ENCODE results near the gene SCGB1C1.

DNA sequence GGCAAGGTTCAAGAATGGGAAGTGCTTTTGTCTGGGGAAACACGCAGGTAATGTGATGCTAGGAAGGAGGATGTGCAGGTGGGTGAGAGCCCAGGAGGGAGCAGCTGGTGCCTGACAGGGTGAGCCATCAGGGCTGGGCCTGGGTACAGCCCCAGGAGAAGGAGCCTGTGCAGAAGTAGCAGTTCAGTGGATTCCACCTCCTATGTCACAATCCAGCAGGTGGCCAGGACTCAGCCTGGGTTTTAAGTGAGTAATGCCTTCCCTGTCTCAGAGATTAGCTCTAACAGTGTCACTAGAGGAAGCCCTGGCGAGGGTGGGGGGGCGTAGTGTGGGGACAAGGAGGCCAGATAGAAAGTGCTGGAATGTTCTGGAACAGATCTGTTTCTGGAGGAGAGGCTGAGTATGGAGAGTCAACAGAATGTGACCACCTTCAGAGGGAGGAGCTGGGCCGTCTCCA is 22.7 kb downstream of the SCGB1C1 start:
- no peak for TF ChIP-seq REST (IDR thresholded peaks at IDR 0.05)
- TF ChIP-seq TAF1 (conservative IDR thresholded peaks at IDR 0.05): no peak
- TF ChIP-seq, protein P1, sequence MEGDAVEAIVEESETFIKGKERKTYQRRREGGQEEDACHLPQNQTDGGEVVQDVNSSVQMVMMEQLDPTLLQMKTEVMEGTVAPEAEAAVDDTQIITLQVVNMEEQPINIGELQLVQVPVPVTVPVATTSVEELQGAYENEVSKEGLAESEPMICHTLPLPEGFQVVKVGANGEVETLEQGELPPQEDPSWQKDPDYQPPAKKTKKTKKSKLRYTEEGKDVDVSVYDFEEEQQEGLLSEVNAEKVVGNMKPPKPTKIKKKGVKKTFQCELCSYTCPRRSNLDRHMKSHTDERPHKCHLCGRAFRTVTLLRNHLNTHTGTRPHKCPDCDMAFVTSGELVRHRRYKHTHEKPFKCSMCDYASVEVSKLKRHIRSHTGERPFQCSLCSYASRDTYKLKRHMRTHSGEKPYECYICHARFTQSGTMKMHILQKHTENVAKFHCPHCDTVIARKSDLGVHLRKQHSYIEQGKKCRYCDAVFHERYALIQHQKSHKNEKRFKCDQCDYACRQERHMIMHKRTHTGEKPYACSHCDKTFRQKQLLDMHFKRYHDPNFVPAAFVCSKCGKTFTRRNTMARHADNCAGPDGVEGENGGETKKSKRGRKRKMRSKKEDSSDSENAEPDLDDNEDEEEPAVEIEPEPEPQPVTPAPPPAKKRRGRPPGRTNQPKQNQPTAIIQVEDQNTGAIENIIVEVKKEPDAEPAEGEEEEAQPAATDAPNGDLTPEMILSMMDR (IDR thresholded peaks at IDR 0.05; ENCODE audit: low read depth, low read length, missing input control): no peak
- no peak for TF ChIP-seq MAX (IDR thresholded peaks at IDR 0.05)
- TF ChIP-seq GABPA (IDR thresholded peaks at IDR 0.05 in 1 of 2, conservative IDR thresholded peaks at IDR 0.05 in 1 of 2): no peak
- TF ChIP-seq JUND (IDR thresholded peaks at IDR 0.05): no peak
